HG02798 (cell line): Measurements from ENCODE around the gene SPACA5.
A peak's percentile ranks its signal among the peaks of the same experiment; 100 is the strongest.
"Not testable (repeated sequence)": the region's sequence is repeated elsewhere in the genome, so short reads cannot be mapped to it uniquely, and the experiment has no call there.

ENCODE experiments used
- ATAC-seq: cut with Tn5 transposase; IDR thresholded peaks from one replicate; pipeline ENCODE4 v1.9.1; 2021; ENCODE audit warnings: mild to moderate bottlenecking; ENCODE audit not compliant: unreplicated experiment, poor library complexity

SPACA5 gene

GRCh38 chrX:48006688-48007087 is at the start of gene SPACA5:
TSS of gene SPACA5 (plus strand) at chrX:48006988. CDS start at chrX:48007803, 815 bp downstream.
- not testable (repeated sequence) for ATAC-seq

- not testable (repeated sequence) for ATAC-seq
These were observed 48.6 kb upstream of the SPACA5 start for GRCh38 chrX:47958206-47958605.

GRCh38 chrX:47958761-47959342 is 47.9 kb upstream of the SPACA5 start:
- ATAC-seq, result no peak

- ATAC-seq, result no peak
These were observed 46.4 kb upstream of the SPACA5 start for GRCh38 chrX:47960406-47960805.

- ATAC-seq, result not testable (repeated sequence)
These were observed 45.0 kb upstream of the SPACA5 start for GRCh38 chrX:47961830-47962229.

GRCh38 chrX:47965526-47965925 is 41.3 kb upstream of the SPACA5 start:
- ATAC-seq, result not testable (repeated sequence)

GRCh38 chrX:47973235-47973634 is 33.6 kb upstream of the SPACA5 start:
- ATAC-seq, result no peak

- no peak for ATAC-seq
These were observed 30.3 kb upstream of the SPACA5 start for GRCh38 chrX:47976254-47977151.

- no peak for ATAC-seq
These were observed 15.3 kb upstream of the SPACA5 start for GRCh38 chrX:47991263-47992094.

- no peak for ATAC-seq
These were observed 14.8 kb upstream of the SPACA5 start for GRCh38 chrX:47992095-47992380.

GRCh38 chrX:47992669-47993068 is 14.1 kb upstream of the SPACA5 start:
- no peak for ATAC-seq

- ATAC-seq, result no peak
These were observed 5.5 kb upstream of the SPACA5 start for GRCh38 chrX:48001260-48001659.

- ATAC-seq, result no peak
These were observed 4.5 kb upstream of the SPACA5 start for GRCh38 chrX:48002319-48002718.

- ATAC-seq, result no peak
These were observed 3.9 kb upstream of the SPACA5 start for GRCh38 chrX:48002929-48003328.

GRCh38 chrX:48003367-48003757 is 3.4 kb upstream of the SPACA5 start:
- peak; percentile 30 for ATAC-seq

GRCh38 chrX:48003758-48004457 is 2.9 kb upstream of the SPACA5 start, which contains the start of gene ZNF182:
TSS of gene ZNF182 (minus strand) at chrX:48003989. CDS start at chrX:48002609, 1,380 bp downstream.
- peak; percentile 98 for ATAC-seq

GRCh38 chrX:48009445-48009960 is 2.7 kb downstream of the SPACA5 start:
- ATAC-seq, result not testable (repeated sequence)

- not testable (repeated sequence) for ATAC-seq
These were observed 10.0 kb downstream of the SPACA5 start for GRCh38 chrX:48016583-48017310.

GRCh38 chrX:48019892-48020291 is 13.1 kb downstream of the SPACA5 start:
- not testable (repeated sequence) for ATAC-seq
